GM18498 (cell line): ENCODE results near the gene SUSD6.

Experiments used
- ATAC-seq: cut with Tn5 transposase; IDR thresholded peaks from one replicate; pipeline ENCODE4 v1.9.1; 2021; ENCODE audit warnings: mild to moderate bottlenecking, moderate library complexity; ENCODE audit not compliant: unreplicated experiment

Gene SUSD6

GRCh38 chr14:69669375-69669774, 58.0 kb downstream of the SUSD6 start:
- ATAC-seq: no peak

- ATAC-seq: no peak
Observed at GRCh38 chr14:69670093-69670492, 58.7 kb downstream of the SUSD6 start.

GRCh38 chr14:69671365-69672030, 60.1 kb downstream of the SUSD6 start:
- ATAC-seq: no peak

GRCh38 chr14:69672356-69672755, 61.0 kb downstream of the SUSD6 start:
- ATAC-seq: no peak

- peak; percentile 43 for ATAC-seq
Observed at GRCh38 chr14:69673104-69673503, 61.7 kb downstream of the SUSD6 start.

- peak; percentile 24 for ATAC-seq
Observed at GRCh38 chr14:69673578-69674305, 62.3 kb downstream of the SUSD6 start.

GRCh38 chr14:69674546-69675244, 63.3 kb downstream of the SUSD6 start:
- no peak for ATAC-seq

GRCh38 chr14:69675245-69675583, 63.8 kb downstream of the SUSD6 start:
- ATAC-seq: no peak

- ATAC-seq: peak; percentile 76
Observed at GRCh38 chr14:69675877-69676416, 64.6 kb downstream of the SUSD6 start.

GRCh38 chr14:69676723-69677122, 65.3 kb downstream of the SUSD6 start:
- ATAC-seq: no peak

GRCh38 chr14:69680297-69680696, 68.9 kb downstream of the SUSD6 start:
- no peak for ATAC-seq

- no peak for ATAC-seq
Observed at GRCh38 chr14:69682136-69682535, 70.7 kb downstream of the SUSD6 start.

GRCh38 chr14:69682621-69683263, 71.3 kb downstream of the SUSD6 start:
- peak; percentile 69 for ATAC-seq

GRCh38 chr14:69683971-69684370, 72.6 kb downstream of the SUSD6 start:
- no peak for ATAC-seq

- ATAC-seq: no peak
Observed at GRCh38 chr14:69684461-69685217, 73.2 kb downstream of the SUSD6 start.

GRCh38 chr14:69685218-69685616, 73.8 kb downstream of the SUSD6 start:
- no peak for ATAC-seq

- ATAC-seq: no peak
Observed at GRCh38 chr14:69685716-69686115, 74.3 kb downstream of the SUSD6 start.

- ATAC-seq: no peak
Observed at GRCh38 chr14:69687606-69688298, 76.4 kb downstream of the SUSD6 start.

GRCh38 chr14:69688299-69688649, 76.9 kb downstream of the SUSD6 start:
- no peak for ATAC-seq

- ATAC-seq: no peak
Observed at GRCh38 chr14:69690042-69690441, 78.6 kb downstream of the SUSD6 start.
